SJSA1 (cell line): ENCODE results near the gene ZNF768. TPM values are rescaled to one million over a fixed set of nuclear protein-coding genes. Genes with fewer than 3 reads are reported as not detected.
A peak's percentile ranks its signal among the peaks of the same experiment; 100 is the strongest.

Experiments
- DNase-seq, 2 experiments: peaks; one replicate each; pipeline ENCODE4 v3.0.0-alpha.2; 2015 to 2020; ENCODE audit warnings: low spot score in 2 of 2, low read depth in 1 of 2
- H3K27ac ChIP-seq: fragments of 250-450 bp; sonication (Bioruptor Pico); 2 replicates; pipeline ENCODE4 v1.5.1; 2020; ENCODE audit warnings: mild to moderate bottlenecking, moderate library complexity
- H3K27me3 ChIP-seq: fragments of 250-450 bp; sonication (Bioruptor Pico); replicated peaks from 2 replicates; pipeline ENCODE4 v1.5.1; 2020; ENCODE audit warnings: mild to moderate bottlenecking, moderate library complexity
- H3K36me3 ChIP-seq: fragments of 250-450 bp; sonication (Bioruptor Pico); 2 replicates; pipeline ENCODE4 v1.5.1; 2020; ENCODE audit warnings: mild to moderate bottlenecking
- H3K4me1 ChIP-seq: fragments of 250-450 bp; sonication (Bioruptor Pico); replicated peaks from 2 replicates; pipeline ENCODE4 v1.6.1; 2021; ENCODE audit warnings: mild to moderate bottlenecking
- H3K4me3 ChIP-seq: fragments of 250-450 bp; sonication (Bioruptor Pico); 2 replicates; pipeline ENCODE4 v1.5.1; 2020; ENCODE audit warnings: mild to moderate bottlenecking
- H3K9me3 ChIP-seq: fragments of 250-450 bp; sonication (Bioruptor Pico); replicated peaks from 2 replicates; pipeline ENCODE4 v1.5.1; 2020; ENCODE audit warnings: mild to moderate bottlenecking
- total RNA-seq: library from RNA; depleted of rRNA; stranded (reverse); fragments of >200 nt; shearing (Covaris generic); gene quantifications from 2 replicates; pipeline ENCODE4 v1.2.3, GENCODE V29; 2014; rRNA removed

The ZNF768 gene
- total RNA-seq = 35.6 and 41.1 TPM in 2 replicates

DNA sequence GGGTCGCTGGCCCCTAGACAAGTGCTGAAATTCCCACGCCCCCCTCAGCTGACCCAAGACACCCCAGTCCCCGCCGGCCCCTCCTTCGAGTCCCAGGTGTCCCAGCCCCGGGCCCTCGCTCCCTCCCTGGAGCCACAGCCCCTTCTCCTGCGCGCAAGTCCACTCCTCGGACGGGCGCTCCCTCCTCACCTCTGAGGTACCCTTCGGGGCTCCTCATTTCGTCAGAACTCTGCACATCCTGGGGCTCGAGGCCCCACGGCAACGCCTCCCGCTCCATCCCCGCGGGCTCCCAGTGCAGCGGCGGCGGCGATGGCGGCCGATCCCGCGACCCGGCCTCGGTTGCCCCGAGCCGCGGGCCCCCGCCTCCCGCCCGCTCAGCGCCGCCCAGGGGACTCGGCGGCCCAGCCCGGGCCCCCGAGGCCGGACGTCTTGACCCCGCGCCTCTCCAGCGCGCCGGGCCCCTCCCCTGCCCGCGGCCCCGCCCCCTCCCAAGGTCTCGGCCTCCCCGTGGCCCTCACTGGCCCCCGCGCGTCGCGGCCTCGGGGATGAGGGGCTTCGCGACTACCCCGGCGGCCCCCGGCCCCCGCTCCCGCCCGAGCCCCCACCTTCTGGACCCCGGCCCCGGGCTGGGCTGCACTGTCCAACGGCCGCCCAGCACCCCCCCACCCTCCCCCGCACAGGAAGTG lies at the start of gene ZNF768:
ZNF768 (minus strand) TSS at position 430 of the 686 bp plus-strand sequence; CDS start at position 277, 153 bp downstream.
- Histone ChIP-seq H3K4me3 (peak within 1 kb of the TSS; percentile 81), H3K36me3 (peaks cover 20% of the 10 kb centered on the region), H3K27ac (peak within 1 kb of the TSS; percentile 68), H3K9me3 (peaks cover 4% of the 10 kb centered on the region; the same call in 1 of the 2 replicates), H3K27me3 (no peaks in the 10 kb centered on the region), H3K4me1 (peaks cover 12% of the 10 kb centered on the region)
- peak; percentile 27 to 55 for DNase-seq

GRCh38 chr16:30574678-30575077 lies 48.3 kb upstream of the ZNF768 start:
- Histone ChIP-seq H3K27ac (no peak overlapping the region), H3K4me1 (peaks cover 12% of the 10 kb centered on the region), H3K27me3 (no peaks in the 10 kb centered on the region), H3K36me3 (peaks cover 18% of the 10 kb centered on the region), H3K4me3 (no peak overlapping the region), H3K9me3 (no peaks in the 10 kb centered on the region)
- DNase-seq = no peak

- no peaks in the 10 kb centered on the region for H3K9me3 ChIP-seq
- peaks cover 12% of the 10 kb centered on the region for H3K4me1 ChIP-seq
- no peaks in the 10 kb centered on the region for H3K27me3 ChIP-seq
- peak; percentile 96 to 97 for DNase-seq
- peak within 1 kb of the TSS; percentile 74 for H3K27ac ChIP-seq
- peak within 1 kb of the TSS; percentile 55 for H3K4me3 ChIP-seq
- no peaks in the 10 kb centered on the region for H3K36me3 ChIP-seq
Measured at GRCh38 chr16:30571445-30572322, 45.3 kb upstream of the ZNF768 start, which contains the start of gene ZNF688. TSS of gene ZNF688 (minus strand) at chr16:30571714. CDS start at chr16:30571629, 85 bp downstream.

DNA sequence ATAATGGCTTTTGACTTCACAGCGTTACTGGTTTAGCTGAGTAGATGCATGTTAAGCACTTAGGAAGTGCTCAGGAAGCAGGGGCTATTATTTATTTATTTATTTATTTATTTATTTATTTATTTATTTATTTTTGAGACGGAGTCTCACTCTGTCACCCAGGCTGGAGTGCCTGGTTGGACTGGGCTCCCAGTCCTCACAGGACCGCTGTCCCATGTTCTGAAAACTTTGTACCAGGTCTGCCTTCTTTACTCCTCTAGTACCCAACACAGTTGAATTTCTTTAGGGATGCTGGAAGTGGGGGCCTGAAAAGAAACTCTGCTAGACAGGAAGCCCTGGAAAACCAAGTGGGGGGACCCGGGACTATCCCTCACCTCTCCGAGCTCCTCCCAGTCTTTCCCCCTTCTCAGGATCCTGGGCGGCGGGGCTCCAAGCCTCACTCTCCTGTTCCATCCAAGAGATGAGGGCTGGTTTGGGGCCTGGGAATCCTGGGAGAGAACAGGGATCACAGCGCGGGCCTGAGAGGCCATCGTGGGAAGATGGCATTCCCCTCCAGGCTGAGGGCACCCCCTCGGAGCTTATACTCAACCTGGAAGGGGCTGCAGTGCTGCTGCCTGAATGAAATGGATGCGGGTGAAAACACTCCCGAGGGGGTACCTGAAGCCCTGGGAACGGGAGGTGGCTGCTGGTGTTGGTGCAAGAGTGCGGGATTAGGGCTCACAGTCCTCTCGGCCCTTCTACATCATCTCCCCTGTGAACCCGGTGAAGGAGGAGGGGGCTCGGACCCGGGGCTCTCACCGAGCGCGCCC lies 44.5 kb upstream of the ZNF768 start:
- Histone ChIP-seq H3K36me3 (no peaks in the 10 kb centered on the region), H3K27me3 (no peaks in the 10 kb centered on the region), H3K27ac (peak overlapping the region; percentile 74), H3K4me1 (peaks cover 12% of the 10 kb centered on the region), H3K4me3 (peak overlapping the region; percentile 55), H3K9me3 (no peaks in the 10 kb centered on the region)
- no peak for DNase-seq

- Histone ChIP-seq H3K9me3 (no peaks in the 10 kb centered on the region), H3K27ac (no peak overlapping the region), H3K4me1 (peaks cover 12% of the 10 kb centered on the region), H3K36me3 (no peaks in the 10 kb centered on the region), H3K27me3 (no peaks in the 10 kb centered on the region), H3K4me3 (no peak overlapping the region)
- DNase-seq = no peak
Measured at GRCh38 chr16:30569746-30570635, 43.6 kb upstream of the ZNF768 start.

- no peak for DNase-seq
- peaks cover 12% of the 10 kb centered on the region for H3K4me1 ChIP-seq
- no peak overlapping the region for H3K27ac ChIP-seq
Measured at GRCh38 chr16:30569281-30569680, 42.9 kb upstream of the ZNF768 start.

GRCh38 chr16:30567991-30568638 lies 41.7 kb upstream of the ZNF768 start:
- peaks cover 12% of the 10 kb centered on the region for H3K4me1 ChIP-seq
- DNase-seq = no peak
- H3K9me3 ChIP-seq = no peaks in the 10 kb centered on the region
- H3K36me3 ChIP-seq = no peaks in the 10 kb centered on the region
- no peak overlapping the region for H3K27ac ChIP-seq
- no peak overlapping the region for H3K4me3 ChIP-seq
- H3K27me3 ChIP-seq = no peaks in the 10 kb centered on the region

More at GRCh38 chr16:30569281-30569680, 42.9 kb upstream of the ZNF768 start:
- no peaks in the 10 kb centered on the region for H3K9me3 ChIP-seq
- no peaks in the 10 kb centered on the region for H3K36me3 ChIP-seq
- no peak overlapping the region for H3K4me3 ChIP-seq
- H3K27me3 ChIP-seq = no peaks in the 10 kb centered on the region

- H3K4me1 ChIP-seq = peaks cover 7% of the 10 kb centered on the region
- no peak for DNase-seq
Measured at GRCh38 chr16:30567160-30567990, 41.0 kb upstream of the ZNF768 start.

DNA sequence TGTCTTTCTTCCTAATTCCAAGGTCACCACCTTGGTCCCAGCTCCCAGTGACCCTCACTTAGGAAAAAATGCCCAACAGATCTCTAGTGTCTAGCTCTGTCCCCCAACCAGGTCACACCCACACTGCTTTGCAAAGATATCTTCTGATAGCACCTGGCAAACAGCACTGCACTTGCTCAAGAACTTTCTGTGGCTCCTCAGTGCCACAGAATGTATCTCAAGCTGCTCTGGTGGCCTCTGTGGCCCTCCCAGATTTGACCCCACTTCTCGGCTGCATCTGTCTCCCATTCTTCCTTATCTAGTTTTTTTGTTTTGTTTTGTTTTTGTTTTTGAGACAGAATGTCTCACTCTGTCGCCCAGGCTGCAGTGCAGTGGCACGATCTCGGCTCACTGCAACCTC lies 40.2 kb upstream of the ZNF768 start:
- Histone ChIP-seq H3K9me3 (no peaks in the 10 kb centered on the region), H3K27me3 (no peaks in the 10 kb centered on the region), H3K4me3 (no peak overlapping the region), H3K36me3 (no peaks in the 10 kb centered on the region), H3K27ac (no peak overlapping the region), H3K4me1 (peaks cover 6% of the 10 kb centered on the region)
- DNase-seq = no peak

More at GRCh38 chr16:30567160-30567990, 41.0 kb upstream of the ZNF768 start:
- Histone ChIP-seq H3K27me3 (no peaks in the 10 kb centered on the region), H3K27ac (no peak overlapping the region), H3K9me3 (no peaks in the 10 kb centered on the region), H3K36me3 (no peaks in the 10 kb centered on the region), H3K4me3 (no peak overlapping the region)

GRCh38 chr16:30565984-30566383 lies 39.6 kb upstream of the ZNF768 start:
- no peak overlapping the region for H3K4me3 ChIP-seq
- H3K27ac ChIP-seq = no peak overlapping the region
- DNase-seq = no peak
- no peaks in the 10 kb centered on the region for H3K9me3 ChIP-seq
- no peaks in the 10 kb centered on the region for H3K36me3 ChIP-seq
- H3K27me3 ChIP-seq = no peaks in the 10 kb centered on the region
- H3K4me1 ChIP-seq = peaks cover 4% of the 10 kb centered on the region

GRCh38 chr16:30565526-30565925 lies 39.2 kb upstream of the ZNF768 start:
- Histone ChIP-seq H3K9me3 (no peaks in the 10 kb centered on the region), H3K27me3 (no peaks in the 10 kb centered on the region), H3K27ac (no peak overlapping the region), H3K4me1 (no peaks in the 10 kb centered on the region), H3K36me3 (no peaks in the 10 kb centered on the region), H3K4me3 (no peak overlapping the region)
- DNase-seq = no peak
